SU-DHL-6 (cell line): Measurements from ENCODE around the gene RRAD.

Source experiments
- CTCF ChIP-seq: fragments of 200-600 bp; sonication (generic); IDR thresholded peaks from one replicate; pipeline ENCODE4 v1.5.1; 2017; ENCODE audit warnings: antibody characterized with exemption, mild to moderate bottlenecking, low read length, moderate library complexity; ENCODE audit not compliant: insufficient read depth, poor library complexity, severe bottlenecking
- EZH2phosphoT487 ChIP-seq: fragments of 200-600 bp; sonication (generic), shearing (Covaris generic); conservative IDR thresholded peaks from 2 replicates; pipeline ENCODE4 v1.6.1; 2018; ENCODE audit warnings: mild to moderate bottlenecking, antibody characterized with exemption, low read length, moderate library complexity, mixed read lengths

DNA sequence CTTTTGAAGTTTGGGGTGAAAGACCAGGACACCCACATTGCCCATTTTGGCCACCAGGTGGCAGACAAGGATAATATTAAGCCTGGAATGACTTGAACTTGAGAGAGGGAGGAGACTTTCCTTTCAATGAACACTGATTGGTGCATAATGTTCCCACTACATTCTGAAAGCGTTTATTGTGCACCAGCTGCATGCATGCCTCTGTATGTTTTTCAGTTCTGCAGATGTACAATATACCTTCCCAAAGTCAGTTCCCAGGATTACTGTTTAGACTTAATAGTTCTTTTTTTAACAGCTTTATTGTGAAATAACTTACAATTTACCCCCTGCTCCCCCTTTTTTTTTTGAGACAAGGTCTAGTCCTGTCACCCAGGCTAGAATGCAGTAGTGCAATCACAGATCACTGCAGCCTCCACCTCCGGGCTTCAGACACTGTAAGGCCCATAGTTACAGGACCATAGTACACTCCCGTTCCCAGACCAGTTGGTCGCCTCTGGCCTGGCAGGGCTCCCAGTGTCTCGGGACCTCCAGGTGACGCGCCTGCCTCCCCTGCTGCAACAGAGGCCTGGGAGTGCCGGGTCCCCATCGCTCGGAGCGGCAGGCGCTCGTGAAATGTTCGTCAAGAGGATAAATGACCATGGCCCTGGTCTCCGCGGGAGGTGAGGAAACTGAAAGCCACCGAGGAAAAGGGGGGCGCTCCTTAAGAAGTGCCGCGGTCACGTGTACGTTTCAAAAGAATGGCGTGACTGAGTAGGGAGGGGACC lies 22.1 kb upstream of the RRAD start:
- TF ChIP-seq CTCF (peak; percentile 89), EZH2phosphoT487 (no peak)
